HEK293T (cell line): ENCODE measurements around the gene HOXA3.
A peak's percentile ranks its signal among the peaks of the same experiment; 100 is the strongest.

ENCODE experiments used
- CTCF ChIA-PET: fragments of 350-600 bp; formaldehyde crosslinking; extraction: SDS; loops from one replicate; lab custom pipeline; 2021; ENCODE audit warnings: antibody characterized with exemption, inconsistent platforms; lab: Yijun Ruan, JAX
- POLR2A ChIA-PET: fragments of 350-600 bp; formaldehyde crosslinking; extraction: SDS; loops from one replicate; lab custom pipeline; 2020; ENCODE audit warnings: antibody characterized with exemption, inconsistent platforms; lab: Yijun Ruan, JAX
- DNase-seq: peaks from one replicate; pipeline ENCODE4 v3.0.0; 2012; ENCODE audit warnings: mixed read lengths; ENCODE audit errors: extremely low spot score
- ARNT ChIP-seq: fragments of 450-650 bp; IDR thresholded peaks from 2 replicates; pipeline ENCODE4 v1.6.1; 2017; ENCODE audit warnings: mild to moderate bottlenecking
- BHLHE40 ChIP-seq: fragments of 450-650 bp; IDR thresholded peaks from 2 replicates; pipeline ENCODE4 v1.6.1; 2016; ENCODE audit warnings: mild to moderate bottlenecking, moderate library complexity, borderline replicate concordance
- CTBP1 ChIP-seq: fragments of 450-650 bp; IDR thresholded peaks from 2 replicates; pipeline ENCODE4 v1.6.1; 2016; ENCODE audit warnings: borderline replicate concordance
- ELF4 ChIP-seq: fragments of 450-650 bp; IDR thresholded peaks from 2 replicates; pipeline ENCODE4 v1.6.1; 2017; ENCODE audit warnings: antibody characterized with exemption
- FOXA1 ChIP-seq: fragments of 450-650 bp; IDR thresholded peaks from 2 replicates; pipeline ENCODE4 v1.6.1; 2016; ENCODE audit warnings: mild to moderate bottlenecking
- FOXK2 ChIP-seq: fragments of 450-650 bp; IDR thresholded peaks from 2 replicates; pipeline ENCODE4 v1.6.1; 2016; ENCODE audit warnings: mild to moderate bottlenecking
- FOXM1 ChIP-seq: fragments of 450-650 bp; IDR thresholded peaks from 2 replicates; pipeline ENCODE4 v1.6.1; 2017; ENCODE audit warnings: mild to moderate bottlenecking, borderline replicate concordance
- HDGF ChIP-seq: fragments of 450-650 bp; IDR thresholded peaks from 2 replicates; pipeline ENCODE4 v1.6.1; 2017; ENCODE audit warnings: antibody characterized with exemption, borderline replicate concordance
- L3MBTL2 ChIP-seq: fragments of 450-650 bp; conservative IDR thresholded peaks from 2 replicates; pipeline ENCODE4 v1.6.1; 2016; ENCODE audit warnings: mild to moderate bottlenecking
- LEF1 ChIP-seq: fragments of 450-650 bp; IDR thresholded peaks from 2 replicates; pipeline ENCODE4 v1.6.1; 2017; ENCODE audit warnings: mild to moderate bottlenecking, borderline replicate concordance
- NFRKB ChIP-seq: fragments of 450-650 bp; IDR thresholded peaks from 2 replicates; pipeline ENCODE4 v1.6.1; 2016; ENCODE audit warnings: mild to moderate bottlenecking, moderate library complexity
- SP1 ChIP-seq: fragments of 450-650 bp; IDR thresholded peaks from 2 replicates; pipeline ENCODE4 v1.6.1; 2017
- SUZ12 ChIP-seq: fragments of 450-650 bp; IDR thresholded peaks from 2 replicates; pipeline ENCODE4 v1.6.1; 2016; ENCODE audit warnings: mild to moderate bottlenecking
- TARDBP ChIP-seq: fragments of 450-650 bp; IDR thresholded peaks from 2 replicates; pipeline ENCODE4 v1.6.1; 2016
- ZNF384 ChIP-seq: fragments of 450-650 bp; IDR thresholded peaks from 2 replicates; pipeline ENCODE4 v1.6.1; 2016
- TF ChIP-seq, protein P1 (sequence below): fragments of 450-650 bp; IDR thresholded peaks from 2 replicates; pipeline ENCODE4 v1.6.1; 2016

HOXA3 gene

DNA sequence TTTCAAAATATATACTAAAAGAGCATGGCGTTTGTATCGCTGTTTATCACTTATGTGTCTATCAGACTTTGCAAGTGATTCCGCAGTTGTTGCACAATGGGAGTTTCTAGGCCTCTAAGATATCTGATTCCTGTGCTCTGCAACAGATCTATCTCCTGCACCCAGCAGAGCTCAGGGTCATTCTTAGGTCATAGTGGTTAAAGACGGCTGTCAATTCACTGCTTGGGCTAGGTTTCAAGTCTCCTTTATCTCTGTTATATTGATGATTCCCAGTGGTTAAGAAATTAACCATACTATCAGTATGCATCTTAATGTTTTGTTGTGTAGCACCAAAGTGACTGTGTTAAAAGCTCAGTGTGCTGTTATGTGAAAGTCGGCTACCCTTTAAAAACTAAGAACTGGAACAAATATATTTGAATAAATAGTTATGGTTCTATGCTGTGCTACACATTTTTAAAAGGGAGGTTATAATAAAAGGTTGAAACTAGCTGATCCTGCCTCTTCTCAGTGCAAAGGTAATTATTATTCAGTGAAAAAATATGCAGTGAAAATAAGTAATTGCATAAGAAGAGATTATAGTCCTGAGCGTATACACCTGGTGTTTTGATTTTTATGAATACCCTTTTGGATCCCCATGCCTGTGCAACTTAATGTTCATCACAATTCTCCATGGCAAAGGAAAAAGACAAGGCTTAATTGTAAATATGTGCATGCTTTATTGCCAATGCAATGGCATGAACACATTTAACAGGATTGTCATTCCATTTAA lies 80.6 kb downstream of the HOXA3 start:
- POLR2A ChIA-PET = interaction anchor here (0.5 to 0.6 kb wide), 2 partner anchors 112 to 741 kb away, joined by 3 read pairs; no protein-coding TSS in a partner anchor
- CTCF ChIA-PET = no interaction called here
- no peak for TF ChIP-seq SP1
- TF ChIP-seq, protein P1, sequence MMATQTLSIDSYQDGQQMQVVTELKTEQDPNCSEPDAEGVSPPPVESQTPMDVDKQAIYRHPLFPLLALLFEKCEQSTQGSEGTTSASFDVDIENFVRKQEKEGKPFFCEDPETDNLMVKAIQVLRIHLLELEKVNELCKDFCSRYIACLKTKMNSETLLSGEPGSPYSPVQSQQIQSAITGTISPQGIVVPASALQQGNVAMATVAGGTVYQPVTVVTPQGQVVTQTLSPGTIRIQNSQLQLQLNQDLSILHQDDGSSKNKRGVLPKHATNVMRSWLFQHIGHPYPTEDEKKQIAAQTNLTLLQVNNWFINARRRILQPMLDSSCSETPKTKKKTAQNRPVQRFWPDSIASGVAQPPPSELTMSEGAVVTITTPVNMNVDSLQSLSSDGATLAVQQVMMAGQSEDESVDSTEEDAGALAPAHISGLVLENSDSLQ = peak; percentile 75
- peak; percentile 53 for DNase-seq

DNA sequence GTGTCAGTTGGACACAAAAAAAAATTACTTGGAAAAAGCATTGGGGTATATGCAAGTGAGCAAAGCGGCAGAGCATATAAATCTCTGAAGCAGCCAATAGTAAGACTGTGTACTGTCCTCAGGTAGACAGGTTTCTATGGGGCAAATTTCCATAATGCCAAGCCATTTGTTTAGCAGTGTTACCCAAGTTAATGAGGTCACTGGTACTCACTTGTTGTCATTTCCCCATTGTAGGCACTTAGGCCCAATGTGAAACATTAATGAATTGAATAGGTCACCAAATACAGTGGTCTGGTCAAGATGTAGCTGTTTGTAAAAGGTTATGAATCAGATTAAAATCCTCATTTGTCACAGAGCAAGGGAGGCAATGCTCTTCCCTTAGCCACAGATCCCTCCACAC lies 84.1 kb downstream of the HOXA3 start:
- POLR2A ChIA-PET = no interaction called here
- CTCF ChIA-PET = interaction anchor here (1.0 kb wide), 1 partner anchor 13 kb away, joined by 3 read pairs; no protein-coding TSS in a partner anchor
- no peak for DNase-seq
- TF ChIP-seq TARDBP = no peak

DNA sequence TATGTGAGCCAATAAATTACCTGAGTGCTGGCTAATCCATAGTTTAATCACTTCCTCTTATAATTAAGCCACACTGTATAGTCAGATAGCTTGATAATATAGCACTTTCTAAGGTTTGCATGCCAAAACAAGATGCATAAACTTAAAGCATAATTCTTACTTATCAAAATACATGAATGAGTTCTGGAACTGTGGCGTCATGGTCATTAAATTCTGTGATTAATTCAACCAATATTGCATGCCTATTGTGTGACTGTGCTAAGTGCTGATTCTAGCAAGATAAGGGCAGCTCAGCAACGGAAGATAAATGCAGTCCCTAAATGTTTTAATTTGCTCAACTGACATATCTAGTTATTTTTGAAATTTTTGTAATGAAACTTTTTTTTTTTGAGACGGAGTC lies 86.2 kb downstream of the HOXA3 start:
- TF ChIP-seq FOXA1 (no peak), ZNF384 (no peak), LEF1 (no peak), ELF4 (no peak), BHLHE40 (no peak), L3MBTL2 (no peak), FOXM1 (no peak), ARNT (no peak), SP1 (no peak), CTBP1 (no peak), SUZ12 (no peak), HDGF (no peak), FOXK2 (no peak)
- TF ChIP-seq, protein P1 = no peak
- ChIA-PET POLR2A (no interaction called here), CTCF (no interaction called here)
- no peak for DNase-seq

DNA sequence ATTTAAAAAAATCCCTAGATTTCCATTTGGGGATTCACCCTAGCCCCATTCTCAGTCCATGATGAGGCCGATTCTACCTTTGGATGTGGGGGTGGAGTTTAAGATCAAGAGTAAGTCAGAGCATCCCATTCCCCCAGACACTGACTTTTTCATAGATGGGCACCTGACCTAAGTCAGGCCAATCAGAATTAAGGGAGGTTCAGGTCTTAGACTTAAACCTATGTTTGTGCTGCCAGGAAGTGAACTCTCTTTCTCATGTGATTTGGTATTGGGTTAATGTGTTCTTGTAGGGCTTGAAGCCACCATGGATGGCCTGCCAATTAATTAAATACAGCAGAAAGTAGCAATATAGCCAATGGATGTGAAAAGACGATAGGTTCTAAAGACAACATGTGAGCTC lies 86.7 kb downstream of the HOXA3 start:
- TF ChIP-seq, protein P1 = no peak
- TF ChIP-seq FOXM1 = no peak
- no peak for TF ChIP-seq FOXK2
- TF ChIP-seq SP1 = no peak
- no peak for TF ChIP-seq BHLHE40
- no peak for TF ChIP-seq ELF4
- CTCF ChIA-PET = no interaction called here
- no peak for DNase-seq
- POLR2A ChIA-PET = no interaction called here

DNA sequence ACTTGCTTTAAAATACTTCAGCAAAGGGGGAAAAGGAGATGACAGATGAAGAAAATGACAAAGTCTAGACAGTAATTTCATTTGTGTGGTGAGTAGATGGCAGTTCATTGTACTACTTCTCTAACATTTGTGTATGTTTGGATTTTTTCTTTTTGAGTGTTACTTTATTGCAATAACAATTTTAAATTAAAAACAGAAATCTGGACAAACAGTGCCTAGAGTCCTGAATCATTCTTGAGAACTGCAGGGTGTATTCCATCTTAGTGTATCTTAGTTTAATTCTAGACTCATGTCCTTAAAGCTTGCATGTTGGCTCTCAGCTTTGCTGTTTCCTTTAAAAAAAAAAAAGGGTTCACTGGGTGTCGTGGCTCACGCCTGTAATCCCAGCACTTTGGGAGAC lies 87.7 kb downstream of the HOXA3 start:
- TF ChIP-seq FOXA1 (no peak), FOXK2 (no peak), ARNT (no peak), ELF4 (no peak), SP1 (no peak), L3MBTL2 (no peak), NFRKB (no peak), CTBP1 (no peak), SUZ12 (no peak)
- POLR2A ChIA-PET = no interaction called here
- CTCF ChIA-PET = interaction anchor here (0.6 kb wide), 1 partner anchor 1405 kb away, joined by 4 read pairs; no protein-coding TSS in a partner anchor
- no peak for DNase-seq

DNA sequence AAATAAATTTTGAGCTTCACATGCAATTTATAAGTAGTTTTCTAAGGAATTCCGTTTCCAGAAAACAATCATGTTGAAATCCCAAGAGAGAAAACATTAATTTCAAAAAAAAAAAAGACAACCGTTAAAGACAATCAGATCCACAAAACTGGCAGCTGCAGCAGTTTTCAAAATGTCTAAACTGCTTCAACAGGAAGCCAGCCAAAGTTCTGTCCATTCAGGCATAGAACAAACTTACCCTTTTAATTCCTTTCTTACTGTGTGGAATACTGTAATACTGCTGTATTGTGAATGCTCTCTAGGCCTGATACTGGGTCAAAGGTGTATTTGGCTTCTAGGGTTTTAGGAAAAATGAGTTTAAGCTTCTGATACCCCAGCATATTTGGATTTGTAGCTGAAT lies 88.2 kb downstream of the HOXA3 start:
- CTCF ChIA-PET = no interaction called here
- POLR2A ChIA-PET = no interaction called here
- TF ChIP-seq BHLHE40 = no peak
- TF ChIP-seq NFRKB = no peak
- no peak for TF ChIP-seq LEF1
- no peak for TF ChIP-seq FOXK2
- TF ChIP-seq CTBP1 = no peak
- TF ChIP-seq FOXM1 = no peak
- TF ChIP-seq HDGF = no peak
- no peak for TF ChIP-seq SP1
- TF ChIP-seq FOXA1 = no peak
- TF ChIP-seq SUZ12 = no peak
- no peak for TF ChIP-seq ELF4
- no peak for TF ChIP-seq L3MBTL2
- no peak for TF ChIP-seq ARNT
- DNase-seq = no peak

DNA sequence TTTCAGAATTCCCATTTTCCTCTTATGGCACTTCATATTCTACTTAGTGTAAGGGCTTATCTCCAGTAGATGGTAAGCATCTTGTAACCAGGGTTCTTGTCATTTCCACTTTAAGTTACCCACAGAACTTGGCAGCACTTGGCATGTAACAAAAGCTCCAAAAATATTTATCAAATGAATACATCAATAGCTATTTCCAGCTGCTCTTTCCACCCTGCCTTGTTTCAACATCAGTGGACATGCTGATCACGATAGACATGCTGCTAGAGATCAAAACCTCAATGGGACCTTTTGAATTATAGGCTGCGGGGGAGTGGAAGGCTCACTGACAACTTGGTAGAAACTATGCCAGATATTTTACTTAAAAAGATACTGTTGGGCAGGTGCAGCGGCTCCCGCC lies 89.4 kb downstream of the HOXA3 start:
- TF ChIP-seq FOXK2 (no peak), L3MBTL2 (no peak), CTBP1 (no peak), SUZ12 (no peak), TARDBP (no peak), SP1 (no peak), ZNF384 (no peak), BHLHE40 (no peak), ELF4 (no peak), NFRKB (no peak), LEF1 (no peak), FOXM1 (no peak), HDGF (no peak), FOXA1 (no peak), ARNT (no peak)
- TF ChIP-seq, protein P1 = no peak
- ChIA-PET POLR2A (no interaction called here), CTCF (no interaction called here)
- DNase-seq = no peak
